GM11168 (cell line): ENCODE results near the gene SP100.
"Not testable (repeated sequence)": the region's sequence is repeated elsewhere in the genome, so short reads cannot be mapped to it uniquely, and the experiment has no call there.

Experiments used
- in situ Hi-C: fragments of 300-500 bp; cut with MboI; formaldehyde crosslinking; loops from one replicate; pipeline ENCODE4 v1.12.0; 2022; ENCODE audit warnings: low sequenced_read_pairs; ENCODE audit not compliant: unreplicated experiment

SP100 gene

DNA sequence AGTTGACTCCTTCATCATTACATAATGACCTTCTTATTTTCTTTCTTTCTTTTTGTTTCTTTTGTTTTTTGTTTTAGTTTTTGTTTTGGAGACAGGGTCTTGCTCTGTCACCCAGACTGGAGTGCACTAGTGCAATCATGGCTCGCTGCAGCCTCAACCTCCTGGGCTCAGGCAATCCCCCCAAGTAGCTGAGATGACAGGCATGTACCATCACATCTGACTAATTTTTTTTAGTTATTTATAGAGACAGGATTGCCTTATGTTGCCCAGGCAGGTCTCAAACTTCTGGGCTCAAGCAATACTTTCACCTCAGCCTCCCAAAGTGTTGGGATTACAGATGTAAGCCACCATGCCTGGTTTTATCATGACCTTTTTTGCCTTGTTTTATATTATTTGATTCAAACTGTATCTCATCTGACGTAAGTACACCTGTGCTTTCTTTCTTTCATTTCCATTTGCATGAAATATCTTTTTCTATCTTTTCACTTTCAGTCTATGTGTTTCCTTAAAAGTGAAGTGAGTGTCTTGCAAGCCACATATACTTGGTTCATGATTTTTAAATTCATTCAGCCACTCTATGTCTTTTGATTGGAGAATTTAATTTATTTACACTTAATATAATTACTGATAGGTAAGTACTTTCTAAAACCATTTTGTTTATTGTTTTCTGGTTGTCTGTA lies 39.1 kb downstream of the SP100 start:
- in situ Hi-C loops: no loop called here

DNA sequence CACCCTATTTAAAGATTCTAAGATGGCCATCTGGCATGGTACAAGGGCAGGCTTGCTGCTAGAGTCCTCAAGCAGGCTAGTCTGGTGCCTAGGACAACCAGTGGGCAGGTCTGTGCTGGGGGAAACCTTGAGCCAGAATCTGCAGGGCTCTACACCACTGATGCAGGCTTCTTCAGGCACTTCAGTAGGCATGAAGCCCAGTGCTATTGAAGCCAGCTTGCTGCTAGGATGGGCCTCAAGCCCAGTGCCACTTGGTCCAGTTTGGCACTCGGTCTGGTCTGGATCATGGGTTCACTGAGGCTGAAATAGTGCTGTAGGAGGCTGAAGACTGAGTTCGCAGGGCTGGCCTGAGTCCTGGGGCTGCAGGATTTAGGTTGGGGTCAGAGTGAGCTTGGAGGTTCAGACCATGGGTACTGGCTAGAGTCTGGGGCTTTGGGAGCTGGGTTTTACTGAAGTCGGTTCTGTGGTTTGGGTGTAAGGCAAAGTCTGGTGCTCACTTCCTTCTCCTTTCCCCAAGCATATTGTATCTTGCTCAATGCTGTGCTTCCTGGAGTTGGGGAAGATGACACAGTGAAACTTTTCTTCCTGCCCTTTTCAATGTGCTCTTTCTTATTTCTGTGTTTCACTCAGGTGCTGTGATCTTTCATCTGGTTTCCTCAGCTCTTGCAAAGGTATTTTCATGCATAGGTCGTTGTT lies 41.2 kb downstream of the SP100 start:
- in situ Hi-C loops: no loop called here

- in situ Hi-C loops: no loop called here
Measured at GRCh38 chr2:230457793-230458192, 41.8 kb downstream of the SP100 start.

DNA sequence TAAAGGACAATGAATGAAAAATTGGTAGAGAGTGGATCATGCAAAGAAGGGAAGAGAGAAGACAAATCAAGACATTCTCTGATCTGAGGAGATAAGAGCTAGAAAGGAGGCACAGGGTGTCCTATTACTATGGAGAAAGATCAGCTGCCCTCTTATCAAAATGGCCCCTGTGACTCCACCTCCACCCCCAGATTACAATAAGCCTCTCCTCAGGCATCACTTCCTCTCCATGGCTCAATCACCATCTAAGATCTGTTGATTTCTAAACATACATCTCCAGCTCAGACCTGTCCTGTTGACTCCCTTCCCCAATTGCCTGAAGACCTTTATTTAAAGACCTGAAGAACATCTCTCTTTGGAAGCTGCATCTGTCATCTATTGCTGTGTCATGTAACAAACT lies 43.2 kb downstream of the SP100 start:
- in situ Hi-C loops: no loop called here

DNA sequence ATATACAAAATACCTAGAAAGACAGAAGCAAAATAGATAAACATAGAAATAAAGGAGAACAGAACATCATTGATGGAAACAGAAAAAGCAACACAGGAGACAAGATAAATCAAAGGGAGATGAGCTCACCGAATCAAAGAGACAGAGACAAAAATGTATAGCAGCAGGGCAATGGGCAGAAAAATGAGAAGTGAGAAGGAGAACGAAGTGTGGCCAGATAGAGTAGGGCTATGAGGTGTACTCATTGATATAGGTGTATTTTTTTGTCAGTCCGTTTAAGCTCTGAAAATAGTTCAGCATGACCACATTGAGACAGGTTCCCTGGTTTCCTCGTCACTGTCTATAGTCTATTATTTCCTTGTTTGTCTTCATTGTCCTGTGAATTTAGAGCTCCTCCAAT lies 55.1 kb downstream of the SP100 start:
- in situ Hi-C loops: no loop called here

- in situ Hi-C loops: no loop called here
Measured at GRCh38 chr2:230472621-230473018, 56.6 kb downstream of the SP100 start.

GRCh38 chr2:230473378-230473777 lies 57.4 kb downstream of the SP100 start:
- in situ Hi-C loops: no loop called here

- in situ Hi-C loops: no loop called here
Measured at GRCh38 chr2:230475143-230475542, 59.1 kb downstream of the SP100 start.

- in situ Hi-C loops: no loop called here
Measured at GRCh38 chr2:230485801-230486341, 69.9 kb downstream of the SP100 start.

DNA sequence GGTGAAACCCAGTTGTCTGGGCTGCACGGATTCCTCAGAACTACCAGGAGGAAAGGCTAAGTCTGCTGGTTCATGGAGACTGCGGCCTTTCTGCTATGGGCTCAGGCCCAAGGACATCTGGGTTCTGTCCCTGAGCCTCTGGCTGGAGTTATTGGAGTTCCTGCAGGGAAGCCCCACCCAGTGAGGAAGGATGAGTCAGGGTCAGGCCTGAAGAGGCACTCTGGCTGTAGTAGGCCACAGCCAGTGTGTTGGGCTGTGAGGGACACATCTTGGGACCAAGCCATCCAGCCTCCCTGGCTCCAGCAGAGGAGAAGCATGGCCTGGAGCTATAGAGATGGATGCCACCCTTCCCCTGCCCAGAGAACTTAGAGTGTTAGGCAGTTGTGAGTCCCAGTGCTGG lies 75.2 kb downstream of the SP100 start:
- in situ Hi-C loops: not testable (repeated sequence)

GRCh38 chr2:230492107-230492506 lies 76.1 kb downstream of the SP100 start:
- in situ Hi-C loops: no loop called here

- in situ Hi-C loops: no loop called here
Measured at GRCh38 chr2:230494980-230495379, 79.0 kb downstream of the SP100 start.

DNA sequence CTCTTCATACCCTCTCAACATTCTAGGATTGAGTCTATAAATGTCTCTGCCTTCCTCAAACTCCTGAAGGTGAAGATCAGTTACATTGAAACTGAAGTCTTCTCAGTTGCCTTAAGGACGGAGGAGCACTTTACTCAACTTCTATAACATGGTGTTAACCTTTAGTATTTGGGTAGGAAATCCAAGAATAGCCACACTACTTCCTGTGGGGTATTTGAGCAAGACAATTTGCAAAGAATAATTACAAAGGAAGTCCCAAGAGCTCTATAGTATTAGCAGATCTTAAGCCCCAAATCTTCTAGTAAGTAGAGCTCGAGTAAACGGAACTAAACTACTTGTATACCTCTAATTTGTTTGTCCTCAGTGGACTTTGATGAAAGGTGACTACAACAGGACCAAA lies 80.9 kb downstream of the SP100 start:
- in situ Hi-C loops: no loop called here

GRCh38 chr2:230498506-230499107 lies 82.6 kb downstream of the SP100 start:
- in situ Hi-C loops: no loop called here

DNA sequence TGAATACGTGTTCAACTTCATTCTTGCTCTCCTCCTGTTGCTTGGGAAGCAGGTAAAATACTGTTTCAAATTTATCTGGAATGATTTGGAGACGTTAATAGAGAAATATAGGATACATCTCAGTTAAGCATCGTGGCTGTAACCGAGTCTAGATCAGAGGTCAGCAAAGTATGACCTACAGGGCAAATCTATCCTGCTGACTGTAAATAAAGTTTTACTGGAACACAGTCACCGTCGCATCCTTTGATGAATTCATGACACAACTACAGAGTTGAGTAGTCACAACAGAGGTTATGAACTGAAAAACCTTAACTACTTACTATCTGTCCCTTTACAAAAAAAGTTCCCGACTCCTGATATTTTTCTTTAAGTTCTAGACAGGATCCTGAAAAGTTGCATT lies 86.6 kb downstream of the SP100 start:
- in situ Hi-C loops: no loop called here

DNA sequence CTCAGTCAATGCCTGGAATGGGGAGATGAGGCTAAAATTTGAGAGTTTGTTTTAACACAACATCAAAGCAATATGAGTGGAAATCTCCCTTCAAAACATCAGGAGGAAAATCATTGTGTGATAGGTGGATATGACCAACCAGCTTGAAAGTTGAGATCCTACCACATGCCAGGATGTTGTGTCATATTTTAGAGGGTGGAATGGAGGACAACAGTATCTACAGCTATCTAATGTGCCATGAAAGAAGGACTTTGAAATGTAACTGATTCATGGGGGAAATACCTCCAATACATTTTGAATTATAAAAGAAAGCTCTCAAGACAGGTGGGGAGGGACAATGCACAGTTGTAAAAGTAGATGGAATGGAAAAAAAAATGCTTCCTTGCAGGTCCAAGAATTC lies 87.8 kb downstream of the SP100 start:
- in situ Hi-C loops: no loop called here

DNA sequence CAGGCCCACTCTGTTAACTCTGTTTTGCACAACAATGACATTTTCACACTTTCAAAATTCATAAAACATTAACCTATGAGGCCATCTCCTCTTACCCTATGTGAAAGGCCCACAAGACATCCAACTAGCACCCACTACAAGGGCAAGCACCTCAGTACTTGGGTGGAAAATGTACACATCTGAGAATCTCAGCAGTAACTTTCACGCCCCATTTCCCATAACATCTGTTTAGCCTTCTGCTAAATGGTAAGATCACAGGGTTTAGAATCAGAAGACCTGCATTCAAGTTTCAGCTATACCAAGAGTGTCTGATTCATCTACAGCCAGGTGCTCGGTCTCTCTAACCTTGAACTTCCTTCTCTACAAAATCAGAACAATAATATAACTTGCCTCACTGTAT lies 89.2 kb downstream of the SP100 start:
- in situ Hi-C loops: no loop called here

DNA sequence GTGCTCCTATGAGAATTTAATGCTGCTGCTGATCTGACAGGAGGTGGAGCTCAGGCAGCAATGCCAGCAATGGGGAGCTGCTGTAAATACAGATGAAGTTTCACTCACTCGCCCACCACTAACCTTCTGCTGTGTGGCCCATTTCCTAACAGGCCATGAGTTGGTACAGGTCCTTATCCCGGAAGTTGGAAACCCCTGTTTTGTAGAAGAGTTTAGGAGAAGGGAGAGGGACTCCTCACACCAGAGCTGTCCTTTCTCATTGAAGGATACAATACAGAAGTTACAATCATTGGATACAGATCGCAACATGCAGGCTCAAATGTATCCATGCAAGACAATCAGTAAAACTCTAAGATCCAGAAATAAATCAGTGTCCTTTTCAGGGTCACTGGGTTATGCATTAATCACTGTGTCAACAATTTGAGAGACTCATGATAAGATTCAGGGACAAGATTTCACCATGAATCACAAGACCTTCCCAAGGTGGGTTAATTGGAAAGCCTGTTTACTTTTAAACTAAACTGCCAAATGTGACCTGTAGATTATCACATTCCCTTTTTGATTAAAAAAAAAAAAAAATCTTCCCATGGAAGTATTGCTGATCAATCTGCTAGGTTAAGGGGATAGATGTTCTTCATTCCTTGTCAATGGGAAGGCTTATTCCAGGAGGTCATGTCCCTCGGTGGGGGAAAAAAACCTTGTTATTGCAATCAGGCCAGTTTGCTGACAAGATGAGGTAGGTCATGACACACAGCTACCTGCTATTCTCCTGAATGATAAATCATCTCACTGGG lies 97.2 kb downstream of the SP100 start:
- in situ Hi-C loops: no loop called here

DNA sequence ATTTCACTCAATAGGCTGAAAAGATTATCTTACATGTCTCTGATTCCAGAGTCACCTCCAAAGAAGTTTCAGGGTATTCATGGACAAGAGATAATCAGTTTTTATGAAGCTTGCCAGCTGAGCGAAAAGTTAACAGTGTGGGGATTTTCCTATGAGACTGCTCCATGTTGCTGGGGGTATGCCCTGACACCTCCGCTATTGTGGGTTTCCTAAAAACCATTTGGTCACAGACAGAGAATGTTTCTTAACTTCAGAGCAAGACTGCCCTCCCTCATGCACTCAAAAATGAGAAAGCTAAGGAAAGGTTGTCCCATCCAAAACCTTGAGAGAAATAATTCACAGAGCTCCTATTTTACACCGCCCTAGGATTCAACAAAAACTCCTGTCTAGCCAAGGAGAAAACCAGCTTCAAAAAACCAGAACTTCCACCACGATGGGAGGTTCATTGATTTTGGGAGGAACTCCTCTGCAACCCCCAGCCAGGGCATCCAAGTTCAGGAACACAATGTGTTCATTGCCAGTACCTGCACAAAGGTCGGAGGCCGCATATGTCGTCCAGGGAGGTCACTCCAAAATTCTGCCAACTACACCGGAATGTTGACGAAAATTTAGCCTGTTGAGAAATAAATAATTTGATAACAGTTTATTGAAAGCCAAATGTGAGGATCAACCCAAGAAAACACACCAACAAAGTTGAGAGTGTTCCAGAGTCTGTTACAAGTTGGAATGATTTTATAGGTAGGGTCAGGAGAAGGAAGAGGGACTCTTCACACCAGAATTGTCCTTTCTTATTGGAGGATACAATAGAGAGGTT lies 104.3 kb downstream of the SP100 start:
- in situ Hi-C loops: no loop called here

GRCh38 chr2:230520875-230521155 lies 104.8 kb downstream of the SP100 start:
- in situ Hi-C loops: no loop called here
